ENCODE results near the gene FXYD2.
"Not testable (repeated sequence)": the region's sequence is repeated elsewhere in the genome, so short reads cannot be mapped to it uniquely, and the experiment has no call there.

Gene FXYD2

GRCh38 chr11:117824571-117825537 is at the start of gene FXYD2:
Gene FXYD2, minus strand, starts transcription at chr11:117824744. Its CDS starts 66 bp downstream, at chr11:117824678.
- no peak for DNase-seq (ENCODE audit: low read depth in 2 of 2)

DNA sequence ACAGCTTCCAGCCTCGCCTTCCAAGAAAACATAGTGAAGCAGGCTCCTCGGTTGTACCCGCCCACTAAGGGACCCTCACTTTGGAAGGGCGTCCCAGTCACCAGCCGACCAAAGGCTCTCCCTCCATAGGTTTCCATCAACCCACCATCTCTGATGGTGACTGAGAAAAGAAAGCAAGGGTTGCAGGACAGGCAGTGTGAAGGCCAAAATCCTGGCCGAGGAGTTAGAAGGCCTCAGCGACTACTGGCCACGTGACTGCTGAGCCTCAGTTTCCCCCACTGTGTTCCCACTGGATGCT is 49.2 kb upstream of the FXYD2 start:
- no peak for DNase-seq (ENCODE audit: low read depth in 2 of 2)

GRCh38 chr11:117872975-117873827 is 48.7 kb upstream of the FXYD2 start:
- no peak for DNase-seq (ENCODE audit: low read depth in 2 of 2)

DNA sequence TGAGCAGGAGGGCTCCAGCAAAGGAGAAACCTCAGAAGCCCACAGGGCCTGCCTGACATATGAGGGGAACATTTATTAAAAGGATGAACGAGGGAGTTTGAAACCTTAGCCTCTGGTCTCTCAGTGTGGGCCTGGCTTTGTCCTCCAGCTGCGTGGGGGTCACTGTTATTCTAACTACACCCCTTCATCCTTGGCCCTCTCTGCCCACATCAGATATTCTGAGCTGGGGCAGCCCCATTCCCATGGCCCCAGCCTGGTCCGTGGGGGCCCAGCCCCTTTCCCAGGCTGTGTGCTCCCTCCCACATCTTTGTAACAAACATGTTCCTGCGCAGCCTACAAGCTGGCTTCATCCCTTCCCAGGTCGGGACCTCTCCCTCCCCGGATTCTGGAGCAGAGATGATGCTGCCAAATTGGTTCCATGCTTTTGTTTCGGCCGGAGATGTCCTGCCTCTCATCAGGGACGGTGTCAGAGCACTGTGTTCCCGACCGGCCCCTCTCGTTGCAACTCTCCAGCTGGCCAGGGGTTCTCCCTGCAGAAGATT is 47.9 kb upstream of the FXYD2 start:
- no peak for DNase-seq (ENCODE audit: low read depth in 2 of 2)

DNA sequence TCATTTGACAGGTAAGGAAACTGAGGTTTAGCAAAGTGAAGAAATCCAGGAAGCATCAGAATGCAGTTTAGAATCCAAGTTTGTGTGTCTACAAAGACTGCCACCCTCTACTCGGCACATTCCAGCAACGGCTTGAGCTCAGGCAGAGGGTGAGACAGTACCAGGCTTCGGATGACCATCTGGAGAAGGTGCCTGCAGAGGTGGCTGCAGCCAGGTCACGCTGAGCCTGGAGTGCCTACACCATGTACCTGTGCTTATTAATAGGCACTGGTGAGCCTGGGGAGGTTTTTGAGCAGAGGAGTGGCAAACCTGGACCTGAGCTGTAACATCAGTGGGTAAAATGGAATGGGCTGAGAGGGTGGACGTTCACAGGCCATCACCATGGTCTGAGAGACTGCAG is 47.2 kb upstream of the FXYD2 start:
- no peak for DNase-seq (ENCODE audit: low read depth in 2 of 2)

DNA sequence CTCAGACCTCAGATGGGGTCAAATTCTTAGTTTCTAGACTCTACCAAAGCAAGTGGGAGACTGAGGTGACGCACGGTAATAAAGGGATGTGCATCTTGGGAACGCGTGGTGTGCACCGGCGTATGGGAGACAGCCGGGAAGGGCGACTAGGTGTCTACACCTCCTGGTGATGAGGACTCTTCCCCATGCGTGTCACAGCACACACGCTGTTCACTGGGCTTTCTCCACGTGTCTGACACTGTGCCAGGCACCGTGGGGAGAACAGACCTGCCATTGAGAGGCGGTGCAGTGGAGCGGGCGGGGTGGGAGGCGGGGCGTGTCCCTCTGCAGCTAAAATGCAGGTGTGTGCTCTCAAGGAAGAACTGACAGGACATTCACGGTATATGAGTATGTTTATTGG is 46.6 kb upstream of the FXYD2 start:
- DNase-seq (ENCODE audit: low read depth in 2 of 2) = no peak

- no peak for DNase-seq (ENCODE audit: low read depth in 2 of 2)
Observed at GRCh38 chr11:117870103-117870952, 45.8 kb upstream of the FXYD2 start.

GRCh38 chr11:117869604-117870003 is 45.1 kb upstream of the FXYD2 start:
- DNase-seq (ENCODE audit: low read depth in 2 of 2) = no peak

- DNase-seq (ENCODE audit: low read depth in 2 of 2) = no peak
Observed at GRCh38 chr11:117868815-117869561, 44.4 kb upstream of the FXYD2 start.

- no peak for DNase-seq (ENCODE audit: low read depth in 2 of 2)
Observed at GRCh38 chr11:117868088-117868487, 43.5 kb upstream of the FXYD2 start.

GRCh38 chr11:117866526-117866925 is 42.0 kb upstream of the FXYD2 start:
- DNase-seq (ENCODE audit: low read depth in 2 of 2) = no peak

DNA sequence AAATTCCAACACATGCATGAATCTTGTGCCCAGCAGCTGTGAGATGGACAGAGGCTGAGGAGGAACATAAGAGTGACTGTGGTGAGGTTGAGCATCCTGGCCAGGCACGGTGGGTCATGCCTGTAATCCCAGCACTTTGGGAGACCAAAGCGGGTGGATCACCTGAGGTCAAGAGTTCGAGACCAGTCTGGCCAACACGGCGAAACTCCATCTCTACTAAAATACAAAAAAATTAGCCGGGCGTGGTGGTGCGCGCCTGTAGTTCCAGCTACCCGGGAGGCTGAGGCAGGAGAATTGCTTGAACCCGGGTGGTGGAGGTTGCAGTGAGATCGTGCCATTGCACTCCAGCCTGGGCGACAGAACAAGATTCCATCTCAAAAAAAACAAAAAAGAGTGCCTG is 41.0 kb upstream of the FXYD2 start:
- DNase-seq (ENCODE audit: low read depth in 2 of 2) = not testable (repeated sequence)

DNA sequence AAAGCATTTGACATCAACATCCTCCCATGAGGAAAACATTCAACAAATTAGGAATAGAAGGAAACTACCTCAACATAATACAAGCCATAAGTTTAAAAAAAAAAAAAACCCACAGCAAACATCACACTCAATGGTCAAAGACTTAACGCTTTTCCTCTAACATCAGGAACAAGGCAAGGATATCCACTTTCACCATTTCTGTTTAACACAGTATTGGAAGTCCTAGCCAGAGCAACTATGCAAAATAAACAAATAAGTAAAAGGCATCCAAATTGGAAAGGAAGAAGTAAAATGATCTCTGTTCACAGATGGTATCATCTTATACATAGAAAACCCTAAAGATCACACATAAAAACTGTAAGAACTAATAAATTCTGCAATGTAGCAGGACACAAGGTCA is 38.8 kb upstream of the FXYD2 start:
- no peak for DNase-seq (ENCODE audit: low read depth in 2 of 2)

GRCh38 chr11:117862753-117863152 is 38.2 kb upstream of the FXYD2 start:
- no peak for DNase-seq (ENCODE audit: low read depth in 2 of 2)

DNA sequence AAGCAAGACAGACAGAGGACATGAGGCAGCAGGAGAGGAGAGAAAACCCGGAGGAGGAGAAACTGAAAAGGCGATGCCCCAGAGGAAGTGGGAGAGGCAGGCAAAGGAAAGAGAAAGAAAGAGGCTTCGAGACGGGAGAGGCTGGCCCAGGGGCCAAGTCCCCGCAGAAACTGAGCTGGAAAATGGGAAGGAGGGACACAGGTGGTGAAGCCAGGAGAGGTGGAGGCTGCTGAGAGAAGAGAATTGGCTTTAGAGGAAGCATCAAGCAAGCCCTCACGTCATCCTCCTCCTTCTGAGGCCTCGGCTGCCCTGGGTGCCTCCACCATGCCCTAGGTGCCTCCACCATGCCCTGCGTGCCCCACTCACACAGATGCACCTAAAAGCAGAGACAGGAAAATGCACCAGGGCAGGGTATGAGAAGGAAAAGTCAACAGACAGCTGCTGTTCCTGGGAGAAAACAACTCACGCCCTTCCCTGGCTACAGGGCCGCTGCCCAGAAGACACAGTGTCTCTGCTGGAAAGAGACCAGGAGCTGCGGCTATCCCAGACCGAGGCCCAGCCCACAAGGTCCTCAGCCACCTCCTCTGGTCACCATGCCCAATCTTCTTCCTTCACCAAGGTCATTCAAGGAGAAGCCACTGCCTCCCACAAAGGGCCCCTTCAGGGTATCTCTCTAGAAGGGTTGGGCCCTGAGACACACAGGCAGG is 37.6 kb upstream of the FXYD2 start:
- DNase-seq (ENCODE audit: low read depth in 2 of 2) = no peak

GRCh38 chr11:117861151-117862018 is 36.8 kb upstream of the FXYD2 start:
- DNase-seq (ENCODE audit: low read depth in 2 of 2) = no peak

- no peak for DNase-seq (ENCODE audit: low read depth in 2 of 2)
Observed at GRCh38 chr11:117860139-117860538, 35.6 kb upstream of the FXYD2 start.

GRCh38 chr11:117859488-117860112 is 35.1 kb upstream of the FXYD2 start:
- no peak for DNase-seq (ENCODE audit: low read depth in 2 of 2)

DNA sequence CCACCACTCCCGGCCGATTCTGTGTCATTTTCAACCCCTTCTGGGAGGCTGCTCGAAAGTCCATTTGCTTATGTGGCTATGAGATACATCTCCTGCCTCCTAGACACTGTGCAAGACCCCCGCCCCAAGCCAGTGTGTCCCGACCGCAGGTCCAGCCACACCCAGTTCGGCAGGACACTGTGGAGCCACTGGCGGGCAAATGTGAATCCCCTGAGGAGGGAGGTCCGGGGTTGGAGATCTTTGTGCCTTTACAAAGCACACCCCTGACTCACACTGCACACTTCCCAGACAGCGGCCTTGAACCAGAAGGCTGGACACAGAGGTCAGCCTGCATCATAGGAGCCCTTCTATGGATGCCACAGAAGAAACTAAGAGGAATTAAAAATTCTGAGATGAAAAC is 34.5 kb upstream of the FXYD2 start:
- DNase-seq (ENCODE audit: low read depth in 2 of 2) = no peak
